Fibroblast of lung (primary cell): ENCODE measurements around the gene TBCK. TPM values are rescaled to one million over a fixed set of nuclear protein-coding genes. Genes with fewer than 3 reads are reported as not detected.
A peak's percentile ranks its signal among the peaks of the same experiment; 100 is the strongest.

Experiments
- DNase-seq, 2 donors: peaks; one replicate each; pipeline versions ENCODE4 v3.0.0 to v3.0.0-alpha.2; 2010; ENCODE audit warnings: low read depth in 2 of 2
- H2AFZ ChIP-seq: 2 replicates; pipeline ENCODE4 v1.5.1; 2012; ENCODE audit warnings: low read length, control low read depth, inconsistent platforms
- H3K27ac ChIP-seq: 2 replicates; pipeline ENCODE4 v1.5.1; 2011; ENCODE audit warnings: low read length, control low read depth; ENCODE audit not compliant: insufficient read depth
- H3K27me3 ChIP-seq: 2 replicates; pipeline ENCODE4 v1.5.1; 2011; ENCODE audit warnings: mild to moderate bottlenecking, low read length; ENCODE audit not compliant: control insufficient read depth, insufficient read depth
- H3K36me3 ChIP-seq: 2 replicates; pipeline ENCODE4 v1.5.1; 2011; ENCODE audit warnings: low read length; ENCODE audit not compliant: control insufficient read depth, insufficient read depth
- H3K4me1 ChIP-seq: 2 replicates; pipeline ENCODE4 v1.5.1; 2011; ENCODE audit warnings: low read length; ENCODE audit not compliant: control insufficient read depth, insufficient read depth; ENCODE audit errors: extremely low read depth
- H3K4me2 ChIP-seq: 2 replicates; pipeline ENCODE4 v1.5.1; 2011; ENCODE audit warnings: low read length, control low read depth; ENCODE audit not compliant: insufficient read depth; ENCODE audit errors: extremely low read depth
- H3K4me3 ChIP-seq, 4 experiments: fragments of 200-600 bp in 1 of 4; sonication (generic) in 1 of 4; replicated peaks in 1 of 4; 2 replicates each; pipeline ENCODE4 v1.5.1; 2011 to 2016; ENCODE audit warnings: low read length in 4 of 4, low read depth in 3 of 4, mild to moderate bottlenecking in 3 of 4, control low read depth in 2 of 4, inconsistent platforms in 1 of 4, mixed read lengths in 1 of 4; ENCODE audit not compliant: insufficient read depth in 1 of 4; ENCODE audit errors: control extremely low read depth in 1 of 4
- H3K79me2 ChIP-seq: 2 replicates; pipeline ENCODE4 v1.5.1; 2012; ENCODE audit warnings: mild to moderate bottlenecking, low read length, inconsistent platforms; ENCODE audit not compliant: control insufficient read depth, insufficient read depth
- H3K9ac ChIP-seq: 2 replicates; pipeline ENCODE4 v1.5.1; 2011; ENCODE audit warnings: mild to moderate bottlenecking, low read length, control low read depth; ENCODE audit not compliant: insufficient read depth
- H3K9me3 ChIP-seq: 2 replicates; pipeline ENCODE4 v1.5.1; 2012; ENCODE audit warnings: low read depth, low read length; ENCODE audit not compliant: control insufficient read depth, insufficient read depth
- H4K20me1 ChIP-seq: 2 replicates; pipeline ENCODE4 v1.5.1; 2011; ENCODE audit warnings: low read length; ENCODE audit not compliant: control insufficient read depth, insufficient read depth; ENCODE audit errors: extremely low read depth
- EZH2 ChIP-seq: IDR thresholded peaks from 2 replicates; pipeline ENCODE4 v1.5.1; 2012; ENCODE audit warnings: low read length, control low read depth, mild to moderate bottlenecking; ENCODE audit errors: missing control alignments
- polyA plus RNA-seq, 2 donors: library from polyadenylated mRNA; depleted of rRNA in 1 of 2; stranded (reverse) in 1 of 2; unstranded in 1 of 2; fragments of >200 nt; gene quantifications; 2 replicates each; pipeline ENCODE4 v1.2.1, GENCODE V29; 2011 to 2012; ENCODE audit warnings: missing spikeins in 1 of 2
- total RNA-seq: library from RNA; depleted of rRNA; stranded (reverse); fragments of >200 nt; gene quantifications from 2 replicates; pipeline ENCODE4 v1.2.1, GENCODE V29; 2014
- TF ChIP-seq, protein P1 (sequence below), 2 donors: IDR thresholded peaks in 1 of 2; conservative IDR thresholded peaks in 1 of 2; 1 replicate in 1 of 2; 2 replicates in 1 of 2; pipeline ENCODE4 v1.5.1; 2011 to 2012; ENCODE audit warnings: low read length in 2 of 2, control low read depth in 1 of 2, inconsistent platforms in 1 of 2, low read depth in 1 of 2, mild to moderate bottlenecking in 1 of 2

TBCK gene
- total and polyA plus RNA-seq, 2 donors (not counting 1 experiment from before 2014, with no cell fraction given) = 29.0 to 69.9 TPM

GRCh38 chr4:106284227-106284626 lies 31.8 kb downstream of the TBCK start:
- Histone ChIP-seq H3K4me1 (peaks cover 3% of the 10 kb centered on the region), H3K4me2 (no peak overlapping the region), H3K27ac (no peak overlapping the region), H3K9me3 (no peaks in the 10 kb centered on the region), H3K4me3 (no peak overlapping the region), H3K9ac (no peak overlapping the region), H3K27me3 (no peaks in the 10 kb centered on the region), H4K20me1 (no peaks in the 10 kb centered on the region), H3K79me2 (no peaks in the 10 kb centered on the region), H3K36me3 (no peaks in the 10 kb centered on the region), H2AFZ (no peak overlapping the region)
- TF ChIP-seq, protein P1, sequence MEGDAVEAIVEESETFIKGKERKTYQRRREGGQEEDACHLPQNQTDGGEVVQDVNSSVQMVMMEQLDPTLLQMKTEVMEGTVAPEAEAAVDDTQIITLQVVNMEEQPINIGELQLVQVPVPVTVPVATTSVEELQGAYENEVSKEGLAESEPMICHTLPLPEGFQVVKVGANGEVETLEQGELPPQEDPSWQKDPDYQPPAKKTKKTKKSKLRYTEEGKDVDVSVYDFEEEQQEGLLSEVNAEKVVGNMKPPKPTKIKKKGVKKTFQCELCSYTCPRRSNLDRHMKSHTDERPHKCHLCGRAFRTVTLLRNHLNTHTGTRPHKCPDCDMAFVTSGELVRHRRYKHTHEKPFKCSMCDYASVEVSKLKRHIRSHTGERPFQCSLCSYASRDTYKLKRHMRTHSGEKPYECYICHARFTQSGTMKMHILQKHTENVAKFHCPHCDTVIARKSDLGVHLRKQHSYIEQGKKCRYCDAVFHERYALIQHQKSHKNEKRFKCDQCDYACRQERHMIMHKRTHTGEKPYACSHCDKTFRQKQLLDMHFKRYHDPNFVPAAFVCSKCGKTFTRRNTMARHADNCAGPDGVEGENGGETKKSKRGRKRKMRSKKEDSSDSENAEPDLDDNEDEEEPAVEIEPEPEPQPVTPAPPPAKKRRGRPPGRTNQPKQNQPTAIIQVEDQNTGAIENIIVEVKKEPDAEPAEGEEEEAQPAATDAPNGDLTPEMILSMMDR (conservative IDR thresholded peaks at IDR 0.05 in 1 of 2, IDR thresholded peaks at IDR 0.05 in 1 of 2; ENCODE audit: low read depth in 1 of 2, low read length in 2 of 2) = no peak
- TF ChIP-seq EZH2 = no peak
- no peak for DNase-seq

DNA sequence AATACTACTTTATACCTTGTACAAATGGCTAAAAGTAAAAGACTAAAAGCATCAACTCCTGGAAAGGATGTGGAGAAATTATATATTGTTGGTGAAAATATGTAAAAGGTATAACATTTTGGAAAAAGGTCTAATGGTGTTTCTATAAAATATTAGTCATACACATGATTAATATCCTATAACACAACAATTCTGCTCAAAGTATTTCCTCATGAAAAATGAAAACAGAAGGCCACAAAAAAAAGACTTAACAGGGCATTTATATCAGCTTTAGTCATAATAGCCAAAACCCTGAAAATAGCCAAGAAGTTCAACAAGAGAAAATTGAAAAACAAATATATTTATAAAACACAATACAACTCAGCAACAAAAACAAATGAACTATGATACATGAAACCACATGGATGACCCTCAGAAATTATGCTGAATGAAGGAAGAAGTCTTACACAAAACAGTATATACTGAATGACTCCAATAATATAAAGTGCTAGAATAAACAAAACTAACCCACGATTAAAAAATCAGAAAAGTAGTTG lies 38.8 kb downstream of the TBCK start:
- Histone ChIP-seq H4K20me1 (no peaks in the 10 kb centered on the region), H3K27me3 (no peaks in the 10 kb centered on the region), H3K9ac (no peak overlapping the region), H2AFZ (no peak overlapping the region), H3K79me2 (no peaks in the 10 kb centered on the region), H3K9me3 (no peaks in the 10 kb centered on the region), H3K4me1 (no peaks in the 10 kb centered on the region), H3K4me2 (no peak overlapping the region), H3K27ac (no peak overlapping the region), H3K4me3 (no peak overlapping the region), H3K36me3 (no peaks in the 10 kb centered on the region)
- DNase-seq = peak in 1 of 2 donors; percentile 7
- no peak for TF ChIP-seq EZH2
- TF ChIP-seq, protein P1 (conservative IDR thresholded peaks at IDR 0.05 in 1 of 2, IDR thresholded peaks at IDR 0.05 in 1 of 2; ENCODE audit: low read depth in 1 of 2, low read length in 2 of 2) = no peak

- H3K27ac ChIP-seq = no peak overlapping the region
- no peaks in the 10 kb centered on the region for H4K20me1 ChIP-seq
- no peaks in the 10 kb centered on the region for H3K79me2 ChIP-seq
- H3K4me2 ChIP-seq = no peak overlapping the region
- no peak overlapping the region for H2AFZ ChIP-seq
- DNase-seq = peak; percentile 31 to 59
- H3K9ac ChIP-seq = no peak overlapping the region
- H3K27me3 ChIP-seq = no peaks in the 10 kb centered on the region
- H3K4me3 ChIP-seq = no peak overlapping the region
- H3K36me3 ChIP-seq = no peaks in the 10 kb centered on the region
- H3K9me3 ChIP-seq = no peaks in the 10 kb centered on the region
- H3K4me1 ChIP-seq = no peaks in the 10 kb centered on the region
- TF ChIP-seq, protein P1 (conservative IDR thresholded peaks at IDR 0.05 in 1 of 2, IDR thresholded peaks at IDR 0.05 in 1 of 2; ENCODE audit: low read depth in 1 of 2, low read length in 2 of 2) = no peak
- TF ChIP-seq EZH2 = no peak
Observed at GRCh38 chr4:106273831-106274230, 42.2 kb downstream of the TBCK start.
